NCI-H1417 (cell line): Measurements from ENCODE around the gene SERPINB8.
"Not testable (repeated sequence)": the region's sequence is repeated elsewhere in the genome, so short reads cannot be mapped to it uniquely, and the experiment has no call there.

Experiments
- DNase-seq, 3 experiments: peaks; one replicate each; lab custom pipeline; 2025; lab: John Stamatoyannopoulos, UW

SERPINB8 gene

GRCh38 chr18:63969942-63970808 lies at the start of gene SERPINB8:
SERPINB8 (plus strand) TSS chr18:63970081; CDS start chr18:63978309, 8,228 bp downstream.
- peak; percentile 73 to 100 (median 100) for DNase-seq

DNA sequence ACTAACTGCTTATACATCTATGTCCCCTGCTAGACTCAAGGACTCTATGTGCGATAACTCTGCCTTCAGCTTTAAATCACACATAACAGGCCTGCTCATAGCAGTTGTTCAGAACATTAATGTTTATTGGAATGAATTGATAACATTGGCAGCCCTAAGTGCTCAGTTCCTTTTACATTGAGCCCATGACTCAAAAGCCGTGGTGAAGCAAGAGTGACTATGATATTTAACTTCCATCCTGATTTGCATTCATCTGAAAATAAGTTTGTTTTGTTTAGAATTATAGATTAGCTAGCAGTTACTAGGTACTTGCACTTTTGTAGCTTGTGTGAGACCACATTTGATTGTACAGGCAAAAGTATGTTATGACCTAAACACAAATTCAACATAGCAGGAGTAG lies 47.8 kb upstream of the SERPINB8 start:
- DNase-seq = no peak

DNA sequence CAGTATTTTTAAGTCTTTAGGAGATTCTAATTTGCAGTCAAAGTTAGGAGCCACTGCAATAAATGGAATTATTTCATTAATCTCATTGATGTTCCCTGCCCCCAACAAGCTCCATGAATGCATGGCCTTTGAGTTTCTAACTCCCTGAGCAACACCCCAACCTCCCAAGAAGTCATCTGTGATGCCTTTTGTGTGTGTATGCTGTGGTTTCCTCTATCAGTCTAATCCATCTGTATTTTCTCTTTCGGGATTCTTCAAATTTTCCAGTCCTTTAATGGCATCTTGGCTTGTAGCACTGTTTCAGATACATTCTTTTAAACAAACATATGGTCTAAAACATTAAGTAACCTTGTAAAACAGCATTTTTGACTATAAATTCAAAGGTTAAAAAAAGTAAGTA lies 45.3 kb upstream of the SERPINB8 start:
- DNase-seq = no peak

- no peak for DNase-seq
These were observed 41.5 kb upstream of the SERPINB8 start for GRCh38 chr18:63928331-63928730.

- not testable (repeated sequence) for DNase-seq
These were observed 40.5 kb upstream of the SERPINB8 start for GRCh38 chr18:63929369-63929768.

GRCh38 chr18:63930773-63931354 lies 39.0 kb upstream of the SERPINB8 start:
- DNase-seq = no peak

DNA sequence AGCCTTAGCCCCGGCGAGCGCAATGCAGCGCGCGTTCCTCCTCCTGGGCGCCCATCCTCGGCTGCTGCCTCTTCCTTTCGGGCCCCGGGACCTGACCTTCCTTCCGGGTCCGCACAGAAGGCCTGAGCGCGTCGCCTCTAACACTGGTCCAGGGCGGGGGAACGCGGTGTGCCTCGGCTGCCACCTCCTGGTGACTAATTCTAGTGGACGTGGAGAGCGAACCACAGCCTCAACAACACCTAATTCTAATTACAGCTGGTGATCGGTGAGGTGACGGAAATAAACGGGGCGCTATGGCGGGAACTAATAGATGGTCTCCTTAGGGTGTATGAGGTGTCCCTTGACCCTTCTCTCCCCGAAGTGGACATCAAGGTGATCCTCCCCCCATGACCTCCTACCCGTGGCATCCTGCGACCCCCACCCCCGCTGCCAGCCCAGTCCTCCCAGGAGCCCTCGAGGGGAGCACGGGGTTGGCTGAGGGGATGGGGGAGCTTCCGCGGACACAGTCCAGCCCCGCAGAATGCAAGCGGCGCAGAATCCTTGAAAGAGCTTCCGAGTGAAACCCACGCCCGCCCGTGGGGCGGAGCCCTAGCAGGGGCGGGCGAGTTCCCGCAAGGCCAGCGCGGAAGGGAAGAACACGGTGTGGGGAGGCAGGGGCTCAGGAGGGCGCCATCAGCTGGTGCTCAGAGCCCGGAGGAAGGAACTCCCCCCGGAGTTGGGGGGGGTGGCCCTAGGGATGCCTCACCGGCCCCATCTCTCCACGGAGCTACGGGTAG lies 33.5 kb upstream of the SERPINB8 start:
- peak; percentile 64 to 91 (median 83) for DNase-seq

DNA sequence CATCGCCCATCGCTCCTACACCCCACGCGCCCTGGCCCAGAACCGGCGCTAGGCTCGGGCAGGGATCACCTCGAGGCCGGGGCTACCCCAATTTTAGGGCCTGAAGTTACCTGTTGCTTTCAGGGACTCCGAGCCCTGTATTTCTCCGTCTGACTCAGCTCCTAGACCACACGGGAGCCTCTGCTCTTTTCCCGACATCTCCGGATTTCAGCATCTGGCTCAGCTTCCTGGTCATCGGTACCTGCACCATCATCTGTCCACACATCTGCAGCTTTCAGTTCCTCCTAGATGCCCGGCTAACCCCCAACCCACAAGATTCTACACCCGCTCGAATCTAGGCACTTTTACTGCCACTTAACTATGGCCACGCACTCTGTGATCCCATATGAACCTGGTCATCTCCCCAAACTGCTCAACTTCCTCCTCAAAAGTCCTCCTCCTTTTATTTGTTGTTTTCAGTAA lies 32.9 kb upstream of the SERPINB8 start:
- no peak for DNase-seq

GRCh38 chr18:63940008-63940407 lies 29.9 kb upstream of the SERPINB8 start:
- DNase-seq = no peak

GRCh38 chr18:63940543-63941050 lies 29.3 kb upstream of the SERPINB8 start:
- DNase-seq = not testable (repeated sequence)

DNA sequence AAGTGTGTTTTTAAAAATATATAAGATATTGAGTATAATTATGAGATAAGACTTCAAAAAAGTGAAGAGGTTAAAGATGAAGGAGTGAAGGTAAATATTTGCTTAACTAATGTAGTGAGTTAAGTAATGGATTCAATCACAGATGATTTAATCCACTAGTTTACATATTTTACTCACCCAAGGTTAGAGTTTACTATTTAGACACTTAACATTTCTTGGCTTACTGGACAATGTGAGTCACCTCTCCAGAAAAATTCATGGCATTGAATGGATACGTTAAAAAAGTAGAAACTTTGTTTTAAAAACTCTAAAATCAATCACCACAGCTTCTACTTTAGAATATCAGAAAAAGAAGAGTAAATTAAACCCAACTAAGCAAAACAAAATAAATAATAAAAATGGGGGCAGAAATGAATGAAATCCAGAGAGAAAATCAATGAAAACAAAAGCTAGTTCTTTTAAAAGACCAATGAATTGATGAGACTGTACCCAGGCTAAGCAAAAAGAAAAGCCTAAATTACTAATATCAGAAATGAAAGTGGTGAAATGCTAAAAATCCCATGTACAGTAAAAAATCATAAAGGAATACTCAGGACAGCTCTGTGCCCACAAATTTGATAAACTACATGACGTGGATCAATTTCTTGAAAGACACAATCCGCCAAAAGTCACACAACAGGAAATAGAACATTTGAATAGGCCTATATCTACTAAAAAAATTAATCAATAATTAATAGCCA lies 22.7 kb upstream of the SERPINB8 start:
- DNase-seq = no peak

- DNase-seq = peak; percentile 53 to 98 (median 95)
These were observed 20.7 kb upstream of the SERPINB8 start, which contains the start of gene HMSD for GRCh38 chr18:63949068-63949737. HMSD (plus strand) TSS chr18:63949301; CDS start chr18:63953456, 4,155 bp downstream.

DNA sequence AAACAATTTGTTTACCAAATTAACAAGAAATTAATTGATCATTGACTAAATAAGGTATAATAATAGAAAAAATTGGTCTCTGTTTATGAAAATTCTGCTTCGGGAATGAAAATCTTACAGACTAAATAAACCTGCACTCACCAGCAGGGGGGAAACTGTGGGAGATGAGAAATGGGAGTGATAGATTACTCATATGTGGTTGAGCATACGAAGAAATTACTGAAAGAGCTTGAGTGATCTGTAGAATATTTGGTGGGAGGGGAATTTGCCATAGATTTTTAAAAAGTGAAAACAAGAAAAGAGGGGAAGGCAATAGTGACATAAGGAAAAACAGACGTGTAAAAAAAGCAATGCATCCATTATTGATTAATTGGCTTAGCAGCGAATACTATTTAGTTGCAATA lies 18.6 kb upstream of the SERPINB8 start:
- peak in 2 of 3 experiments; percentile 9 to 42 for DNase-seq

- peak in 2 of 3 experiments; percentile 11 to 32 for DNase-seq
These were observed 16.1 kb upstream of the SERPINB8 start for GRCh38 chr18:63953811-63954210.

GRCh38 chr18:63956755-63957154 lies 13.1 kb upstream of the SERPINB8 start:
- DNase-seq = no peak

- no peak for DNase-seq
These were observed 9.0 kb upstream of the SERPINB8 start for GRCh38 chr18:63960891-63961290.

DNA sequence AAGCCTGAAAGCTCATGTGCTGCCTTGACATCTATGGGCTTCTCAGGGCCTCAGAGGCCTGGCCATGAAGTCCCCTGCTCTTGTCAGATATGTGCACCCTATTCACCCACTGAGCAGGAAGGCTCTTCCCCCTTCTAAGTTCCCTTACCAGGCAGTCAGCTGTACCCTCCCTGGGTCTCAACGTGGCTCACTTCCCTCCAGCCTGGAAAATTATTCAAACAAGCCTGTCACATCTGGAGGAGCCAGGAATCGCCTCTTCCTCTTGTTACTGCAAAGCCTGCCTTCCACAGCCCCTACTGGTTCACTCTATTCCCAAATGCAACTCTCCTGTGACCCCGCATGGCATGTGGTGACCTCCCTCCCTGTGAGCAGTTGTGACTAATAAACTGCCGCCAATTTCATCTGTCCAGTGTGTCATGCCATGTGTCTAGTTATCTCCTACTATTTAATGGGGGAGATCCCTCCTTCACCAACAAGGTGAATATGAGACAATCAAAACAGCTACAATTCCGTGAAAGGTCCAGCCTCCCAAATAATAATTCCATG lies 8.4 kb upstream of the SERPINB8 start:
- no peak for DNase-seq

DNA sequence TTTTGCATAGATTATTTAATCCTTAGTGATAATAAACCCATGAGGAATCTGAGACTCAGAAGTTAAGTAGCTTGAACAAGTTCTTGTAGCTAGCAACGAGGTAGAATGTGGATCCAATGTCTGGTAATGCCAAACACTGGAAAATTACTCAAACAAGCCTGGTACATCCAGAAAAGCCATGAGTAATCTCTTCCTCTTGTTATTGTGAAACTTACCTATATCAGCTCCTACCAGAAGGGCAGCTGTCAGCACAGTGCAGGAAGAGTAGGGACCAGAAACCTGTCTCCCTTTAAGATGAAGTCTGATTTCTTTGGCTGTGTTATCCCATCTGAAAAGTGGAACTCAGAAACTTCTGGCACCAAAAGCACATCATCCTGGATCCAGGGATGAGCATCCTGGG lies 7.7 kb upstream of the SERPINB8 start:
- DNase-seq = no peak

- DNase-seq = peak; percentile 22 to 78 (median 46)
These were observed 6.1 kb upstream of the SERPINB8 start for GRCh38 chr18:63963615-63964256.

GRCh38 chr18:63964908-63965307 lies 5.0 kb upstream of the SERPINB8 start:
- DNase-seq = no peak
